Right kidney (tissue), 1 donor: ENCODE measurements around the gene B4GAT1.
"Not testable (repeated sequence)": the region's sequence is repeated elsewhere in the genome, so short reads cannot be mapped to it uniquely, and the experiment has no call there.

Experiments
- DNase-seq: peaks from one replicate; pipeline ENCODE4 v3.0.0-alpha.2; 2016

B4GAT1 gene

GRCh38 chr11:66365166-66365565, 17.7 kb upstream of the B4GAT1 start:
- no peak for DNase-seq

- DNase-seq, result no peak
Measured at GRCh38 chr11:66363805-66364535, 16.5 kb upstream of the B4GAT1 start.

GRCh38 chr11:66363187-66363601, 15.8 kb upstream of the B4GAT1 start:
- no peak for DNase-seq

GRCh38 chr11:66362481-66363147, 15.2 kb upstream of the B4GAT1 start:
- no peak for DNase-seq

GRCh38 chr11:66361502-66361941, 14.1 kb upstream of the B4GAT1 start:
- no peak for DNase-seq

GRCh38 chr11:66360406-66361073, 13.1 kb upstream of the B4GAT1 start:
- no peak for DNase-seq

GRCh38 chr11:66359662-66360087, 12.2 kb upstream of the B4GAT1 start:
- DNase-seq, result no peak

- not testable (repeated sequence) for DNase-seq
Measured at GRCh38 chr11:66350560-66351235, 3.3 kb upstream of the B4GAT1 start.

GRCh38 chr11:66349084-66349386, 1.6 kb upstream of the B4GAT1 start:
- no peak for DNase-seq

- DNase-seq, result peak; percentile 85
Measured at GRCh38 chr11:66346476-66347424, 679 bp downstream of the B4GAT1 start.

GRCh38 chr11:66345316-66345649, 2.1 kb downstream of the B4GAT1 start:
- DNase-seq, result no peak

GRCh38 chr11:66344550-66345315, 2.7 kb downstream of the B4GAT1 start, which contains the start of gene BRMS1:
Gene BRMS1, minus strand, starts transcription at chr11:66345104. Its CDS starts 2,870 bp downstream, at chr11:66342234.
- DNase-seq, result peak; percentile 86

GRCh38 chr11:66343176-66343575, 4.3 kb downstream of the B4GAT1 start:
- no peak for DNase-seq

GRCh38 chr11:66341502-66342126, 5.8 kb downstream of the B4GAT1 start:
- no peak for DNase-seq

- DNase-seq, result no peak
Measured at GRCh38 chr11:66340596-66341501, 6.6 kb downstream of the B4GAT1 start.

GRCh38 chr11:66339686-66340483, 7.5 kb downstream of the B4GAT1 start:
- no peak for DNase-seq

GRCh38 chr11:66339162-66339675, 8.2 kb downstream of the B4GAT1 start:
- DNase-seq, result no peak
